Activated T-helper 2 cell treated with anti-CD3 and anti-CD28 coated beads, Interferon-gamma antibody, Interleukin-2, Interleukin-4, amounts not matched to agents 10 μg/mL and 5 μg/mL and 100 μg/mL, durations not matched to agents 14 hours and 24 hours and 36 hours (primary cell): ENCODE results near the gene SLC6A7. TPM values are rescaled to one million over a fixed set of nuclear protein-coding genes. Genes with fewer than 3 reads are reported as not detected.
A peak's percentile ranks its signal among the peaks of the same experiment; 100 is the strongest.

Experiments used
- DNase-seq: peaks from one replicate; pipeline ENCODE4 v3.0.0; 2021; ENCODE audit warnings: low spot score
- H3K27ac Mint-ChIP-seq: one replicate; pipeline ENCODE4 v1.8.0; 2021; ENCODE audit warnings: mixed read lengths
- H3K27me3 Mint-ChIP-seq: one replicate; pipeline ENCODE4 v1.8.0; 2021; ENCODE audit warnings: low read depth, mixed read lengths
- H3K36me3 Mint-ChIP-seq: one replicate; pipeline ENCODE4 v1.8.0; 2021; ENCODE audit warnings: low read depth, mixed read lengths
- H3K4me1 Mint-ChIP-seq: one replicate; pipeline ENCODE4 v1.8.0; 2021; ENCODE audit warnings: low read depth, mixed read lengths
- H3K4me3 Mint-ChIP-seq: one replicate; pipeline ENCODE4 v1.8.0; 2021; ENCODE audit warnings: low read depth, mild to moderate bottlenecking, moderate library complexity, mixed read lengths
- H3K9me3 Mint-ChIP-seq: one replicate; pipeline ENCODE4 v1.8.0; 2021; ENCODE audit warnings: mixed read lengths
- intact Hi-C: fragments of 100-400 bp; cut with micrococcal nuclease; formaldehyde crosslinking; loops from one replicate; pipeline ENCODE4 v1.15.1; 2023
- total RNA-seq: library from RNA; stranded (reverse); gene quantifications from 2 replicates; pipeline ENCODE4 v1.2.3, GENCODE V29; 2022

Gene SLC6A7
- total RNA-seq, 1 donor from 2014 or later = not detected

DNA sequence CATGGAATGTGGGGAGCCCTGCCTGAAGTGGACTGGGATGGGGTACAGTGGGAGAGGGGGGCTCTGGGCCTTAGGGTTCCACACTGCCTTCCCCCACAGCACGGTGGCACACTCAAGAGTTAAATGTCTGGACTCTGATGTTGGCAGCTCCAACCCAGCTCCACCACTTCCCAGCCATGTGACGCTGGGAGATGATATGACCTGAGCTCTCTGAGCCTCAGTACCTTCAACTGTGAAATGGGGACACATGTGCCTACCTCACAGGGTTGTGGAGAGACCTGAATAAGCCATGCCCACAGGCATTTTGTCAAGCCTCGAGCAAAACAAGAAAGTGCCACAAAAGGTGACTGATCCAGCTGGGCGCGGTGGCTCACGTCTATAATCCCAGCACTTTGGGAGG is 30.8 kb upstream of the SLC6A7 start:
- Mint-ChIP-seq H3K27me3 (peaks cover 26% of the 10 kb centered on the region), H3K4me3 (no peak overlapping the region), H3K4me1 (peaks cover 5% of the 10 kb centered on the region), H3K36me3 (no peaks in the 10 kb centered on the region), H3K27ac (no peak overlapping the region), H3K9me3 (no peaks in the 10 kb centered on the region)
- DNase-seq = no peak
- intact Hi-C loops = no loop called here

- no peaks in the 10 kb centered on the region for H3K36me3 Mint-ChIP-seq
- peaks cover 21% of the 10 kb centered on the region for H3K27me3 Mint-ChIP-seq
- DNase-seq = no peak
- intact Hi-C loops = no loop called here
- no peak overlapping the region for H3K4me3 Mint-ChIP-seq
- no peaks in the 10 kb centered on the region for H3K9me3 Mint-ChIP-seq
- peaks cover 5% of the 10 kb centered on the region for H3K4me1 Mint-ChIP-seq
- H3K27ac Mint-ChIP-seq = no peak overlapping the region
These were observed 30.1 kb upstream of the SLC6A7 start for GRCh38 chr5:150159741-150160179.

DNA sequence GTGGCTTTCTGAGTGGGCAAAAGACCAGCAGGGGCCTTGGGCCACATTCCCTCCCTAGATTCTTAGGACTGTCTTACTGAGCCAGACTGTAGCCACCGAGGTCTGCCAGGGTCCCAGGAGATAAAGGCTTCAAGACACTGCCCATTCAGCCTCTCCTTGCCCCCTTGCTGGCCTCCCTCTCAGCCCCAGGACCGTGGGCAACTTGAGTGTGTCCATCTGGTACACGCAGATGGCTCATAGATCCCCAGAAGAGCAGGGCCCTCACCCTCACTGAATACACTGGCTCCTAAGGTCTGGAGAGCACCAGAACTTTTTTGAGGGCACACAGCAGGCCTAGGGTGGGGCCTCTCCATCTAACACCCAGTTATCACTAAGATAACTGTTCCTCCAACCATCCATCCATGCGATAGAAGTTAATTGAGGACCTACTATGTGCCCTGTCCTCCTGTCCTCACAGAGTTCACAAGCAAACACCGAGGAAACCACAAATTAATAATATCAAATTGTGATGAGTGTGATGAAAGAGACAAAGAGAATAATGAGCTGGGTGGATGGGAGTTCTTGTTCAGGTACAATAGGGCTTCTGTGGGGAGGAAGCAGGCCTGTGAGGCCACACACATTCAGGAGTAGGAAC is 29.3 kb upstream of the SLC6A7 start:
- Mint-ChIP-seq H3K4me1 (peaks cover 5% of the 10 kb centered on the region), H3K27me3 (peaks cover 21% of the 10 kb centered on the region), H3K36me3 (no peaks in the 10 kb centered on the region), H3K27ac (no peak overlapping the region), H3K4me3 (no peak overlapping the region), H3K9me3 (no peaks in the 10 kb centered on the region)
- DNase-seq = no peak
- intact Hi-C loops = loop anchor here (1.0 kb wide), 3 partner anchors 58 to 276 kb away; no protein-coding TSS in a partner anchor

DNA sequence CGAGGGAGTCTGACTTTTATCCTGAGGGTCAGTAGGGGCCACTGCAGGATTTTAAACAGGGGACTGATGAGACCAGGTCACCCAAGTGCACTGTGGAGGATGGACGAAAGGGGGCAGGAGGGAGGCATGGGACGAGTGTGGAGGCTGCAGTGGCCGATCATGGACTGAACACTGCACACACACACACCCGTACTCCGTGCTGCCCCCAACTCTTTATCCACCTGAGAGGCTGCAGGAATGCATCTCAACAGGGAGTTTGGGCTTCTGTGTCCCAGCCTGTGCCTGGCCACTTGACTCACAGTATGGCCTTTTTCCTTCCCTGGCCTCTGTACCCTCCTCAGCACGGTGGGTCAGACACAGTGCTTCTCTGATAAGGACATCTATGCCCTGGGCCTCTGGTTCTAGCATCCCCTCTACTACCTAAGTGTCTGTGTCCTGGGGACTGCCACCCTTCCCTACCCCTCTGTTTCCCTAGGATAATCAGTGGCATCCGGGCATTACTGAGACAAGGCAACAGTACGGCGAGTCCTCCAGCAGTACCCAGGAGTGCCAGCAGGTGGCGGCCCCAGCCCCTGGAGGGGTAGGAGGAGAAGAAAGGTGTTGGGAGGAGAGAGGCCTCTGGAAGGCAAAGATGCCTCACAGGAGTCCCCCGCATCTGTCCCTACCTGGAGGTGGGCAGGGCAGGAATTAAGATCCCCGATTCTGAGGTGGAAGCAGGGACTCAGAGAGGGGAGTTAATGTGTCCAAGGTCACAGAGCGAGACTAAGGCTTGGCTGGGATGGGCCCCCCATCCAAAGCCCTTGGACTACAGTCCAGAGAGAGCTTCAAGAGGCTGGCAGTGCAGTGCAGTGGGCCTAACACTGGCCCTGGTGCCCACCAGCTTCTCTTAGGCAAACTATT is 28.4 kb upstream of the SLC6A7 start:
- Mint-ChIP-seq H3K9me3 (no peaks in the 10 kb centered on the region), H3K4me3 (no peak overlapping the region)
- intact Hi-C loops = loop anchor here (1.0 kb wide), 3 partner anchors 57 to 275 kb away; no protein-coding TSS in a partner anchor

DNA sequence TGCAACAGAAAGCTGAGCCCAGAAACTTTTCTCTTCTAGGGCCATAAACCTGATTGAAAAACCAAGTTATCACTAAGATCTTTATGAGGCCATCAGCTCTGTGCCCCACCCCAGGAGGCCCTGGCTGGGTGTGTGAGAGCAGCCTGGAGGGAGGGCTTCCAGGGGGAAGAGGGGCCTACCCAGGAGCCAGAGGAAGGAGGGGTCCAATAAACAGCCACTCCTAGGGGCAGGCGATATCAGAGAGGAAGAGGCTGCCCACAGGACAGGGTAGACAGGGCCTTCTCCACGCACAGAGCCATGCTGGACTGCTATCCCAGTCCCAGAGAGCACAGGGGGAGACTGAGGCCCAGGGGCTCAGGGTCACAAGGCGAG is 27.7 kb upstream of the SLC6A7 start:
- H3K4me3 Mint-ChIP-seq = no peak overlapping the region
- H3K36me3 Mint-ChIP-seq = no peaks in the 10 kb centered on the region
- peaks cover 17% of the 10 kb centered on the region for H3K27me3 Mint-ChIP-seq
- H3K9me3 Mint-ChIP-seq = no peaks in the 10 kb centered on the region
- no peak overlapping the region for H3K27ac Mint-ChIP-seq
- no peaks in the 10 kb centered on the region for H3K4me1 Mint-ChIP-seq
- intact Hi-C loops = no loop called here
- no peak for DNase-seq

More for the DNA sequence above, 28.4 kb upstream of the SLC6A7 start:
- DNase-seq = peak; percentile 60
- H3K36me3 Mint-ChIP-seq = no peaks in the 10 kb centered on the region
- H3K27me3 Mint-ChIP-seq = peaks cover 21% of the 10 kb centered on the region
- no peaks in the 10 kb centered on the region for H3K4me1 Mint-ChIP-seq
- no peak overlapping the region for H3K27ac Mint-ChIP-seq

DNA sequence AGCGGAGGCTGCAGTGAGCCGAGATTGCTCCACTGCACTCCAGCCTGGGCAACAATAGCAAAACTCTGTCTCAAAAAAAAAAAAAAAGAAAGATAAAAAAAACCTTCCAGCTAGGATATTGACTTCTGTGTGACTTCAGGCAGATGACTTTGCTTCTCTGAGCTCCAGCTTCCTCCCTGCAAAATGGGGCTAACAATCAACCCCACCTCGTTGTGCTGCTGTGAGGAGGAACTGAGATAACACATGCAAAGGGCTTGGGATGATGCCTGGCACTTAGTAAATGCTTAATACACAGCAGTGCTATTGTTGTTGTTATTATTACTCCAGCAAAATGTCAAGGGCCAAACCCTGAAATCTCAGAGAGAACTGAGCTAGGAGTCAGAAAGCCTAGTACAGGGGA is 26.8 kb upstream of the SLC6A7 start:
- H3K27ac Mint-ChIP-seq = no peak overlapping the region
- H3K9me3 Mint-ChIP-seq = no peaks in the 10 kb centered on the region
- no peaks in the 10 kb centered on the region for H3K36me3 Mint-ChIP-seq
- H3K27me3 Mint-ChIP-seq = peaks cover 21% of the 10 kb centered on the region
- DNase-seq = no peak
- H3K4me3 Mint-ChIP-seq = no peak overlapping the region
- no peaks in the 10 kb centered on the region for H3K4me1 Mint-ChIP-seq
- intact Hi-C loops = no loop called here

GRCh38 chr5:150163547-150164059 is 26.3 kb upstream of the SLC6A7 start:
- Mint-ChIP-seq H3K27me3 (peaks cover 27% of the 10 kb centered on the region), H3K36me3 (no peaks in the 10 kb centered on the region), H3K9me3 (no peaks in the 10 kb centered on the region), H3K4me3 (no peak overlapping the region), H3K27ac (no peak overlapping the region), H3K4me1 (no peaks in the 10 kb centered on the region)
- intact Hi-C loops = no loop called here
- no peak for DNase-seq

DNA sequence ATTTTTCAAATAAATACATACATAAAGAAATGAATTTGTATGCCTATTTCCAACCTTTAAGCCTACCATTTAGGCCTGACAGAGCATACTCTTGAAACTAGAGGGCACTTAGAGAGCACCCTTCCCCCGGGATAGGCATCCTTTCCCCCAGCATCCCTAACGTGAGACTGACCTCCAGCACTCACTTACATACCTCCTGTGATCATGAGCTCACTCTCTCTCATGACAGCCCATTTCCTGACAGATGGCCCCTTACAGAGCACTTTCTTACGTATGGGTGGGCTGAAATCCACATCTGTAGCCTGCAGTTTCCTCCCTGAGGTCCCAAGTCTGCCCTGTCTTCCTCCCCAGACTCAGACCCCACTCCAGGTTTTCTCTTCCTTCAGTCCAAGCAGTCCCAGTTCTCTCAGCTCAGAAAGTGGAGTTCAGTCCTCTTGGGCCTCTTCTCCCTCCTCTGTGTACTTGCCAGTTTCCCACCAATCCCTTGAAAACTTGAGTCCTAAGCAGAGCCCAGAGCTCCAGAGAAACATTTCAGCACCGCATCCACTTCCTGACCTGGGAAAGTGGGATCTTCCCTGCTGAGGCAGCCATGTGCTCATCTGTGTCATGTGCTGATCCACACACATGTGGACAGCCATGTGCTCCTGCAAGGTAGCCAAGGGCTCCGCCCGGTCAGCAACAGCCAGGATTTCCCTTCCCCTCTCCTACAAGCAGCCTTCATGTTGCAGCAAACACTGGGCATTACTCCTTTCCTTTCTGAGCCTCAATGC is 25.5 kb upstream of the SLC6A7 start:
- Mint-ChIP-seq H3K4me1 (no peaks in the 10 kb centered on the region), H3K27me3 (peaks cover 29% of the 10 kb centered on the region), H3K27ac (no peak overlapping the region), H3K9me3 (no peaks in the 10 kb centered on the region), H3K36me3 (no peaks in the 10 kb centered on the region), H3K4me3 (no peak overlapping the region)
- no peak for DNase-seq
- intact Hi-C loops = no loop called here

DNA sequence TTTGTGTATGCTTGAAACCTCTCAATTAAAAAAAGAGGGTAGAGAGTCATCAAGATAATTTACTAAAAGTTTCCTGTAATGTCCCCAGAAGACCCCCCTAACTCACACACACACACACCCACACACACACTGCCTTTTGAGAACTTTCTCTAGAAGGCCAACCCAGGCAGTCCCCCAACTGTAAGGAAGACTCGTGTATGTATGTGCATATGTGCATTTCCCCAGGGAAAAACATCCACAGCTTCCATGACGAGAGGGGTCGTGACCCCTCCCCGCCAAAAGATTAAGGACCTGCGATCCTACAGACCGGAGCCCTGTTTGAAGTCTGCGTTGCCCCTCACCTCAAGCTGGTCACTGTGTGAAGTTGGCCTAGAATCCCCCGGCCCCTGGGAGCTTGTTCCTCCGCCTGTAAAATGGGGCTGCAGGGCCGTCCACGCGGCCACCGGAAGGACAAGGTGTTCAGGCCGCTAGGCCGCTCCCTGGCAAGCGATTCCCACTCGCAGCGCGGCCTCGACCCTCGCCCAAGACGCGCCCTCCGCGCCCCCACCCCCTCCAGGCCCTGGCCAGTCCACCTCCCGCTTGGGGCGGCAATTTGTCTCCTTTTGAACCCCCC is 23.7 kb upstream of the SLC6A7 start:
- no peak for DNase-seq
- peaks cover 36% of the 10 kb centered on the region for H3K27me3 Mint-ChIP-seq

GRCh38 chr5:150166650-150167511 is 23.0 kb upstream of the SLC6A7 start, which contains the start of gene CDX1:
CDX1 (plus strand) TSS chr5:150166778; CDS start chr5:150166877, 99 bp downstream.
- Mint-ChIP-seq H3K27ac (no peak within 1 kb of the TSS), H3K4me3 (no peak within 1 kb of the TSS), H3K27me3 (peaks cover 36% of the 10 kb centered on the region), H3K36me3 (no peaks in the 10 kb centered on the region), H3K4me1 (no peaks in the 10 kb centered on the region), H3K9me3 (no peaks in the 10 kb centered on the region)
- intact Hi-C loops = no loop called here
- no peak for DNase-seq

More for the DNA sequence above, 23.7 kb upstream of the SLC6A7 start:
- no peaks in the 10 kb centered on the region for H3K4me1 Mint-ChIP-seq
- H3K9me3 Mint-ChIP-seq = no peaks in the 10 kb centered on the region
- intact Hi-C loops = no loop called here
- H3K4me3 Mint-ChIP-seq = no peak overlapping the region
- H3K36me3 Mint-ChIP-seq = no peaks in the 10 kb centered on the region
- no peak overlapping the region for H3K27ac Mint-ChIP-seq

DNA sequence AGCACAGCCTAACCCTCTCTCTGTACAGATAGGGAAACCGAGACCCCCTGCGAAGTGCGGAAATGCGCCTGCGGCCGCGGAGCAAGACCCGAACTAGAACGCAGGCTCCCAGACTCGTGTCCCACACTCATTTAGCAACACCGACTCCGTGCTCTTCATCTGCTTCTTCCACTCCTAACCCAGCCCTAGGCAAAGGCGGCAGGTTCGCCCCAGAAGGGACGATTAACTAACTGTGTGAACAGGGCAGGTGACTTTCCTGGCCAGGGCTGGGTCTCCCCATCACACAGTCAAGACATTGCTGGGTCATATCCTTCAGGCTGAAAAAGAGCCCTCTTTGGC is 22.4 kb upstream of the SLC6A7 start:
- intact Hi-C loops = no loop called here
- Mint-ChIP-seq H3K4me1 (no peaks in the 10 kb centered on the region), H3K36me3 (no peaks in the 10 kb centered on the region), H3K27me3 (peaks cover 42% of the 10 kb centered on the region), H3K4me3 (no peak overlapping the region), H3K9me3 (no peaks in the 10 kb centered on the region), H3K27ac (no peak overlapping the region)
- no peak for DNase-seq
